ENCODE measurements around the gene MAP2K6.

- TF ChIP-seq CTCF (IDR thresholded peaks at IDR 0.05) (no peak), POLR2A (IDR thresholded peaks at IDR 0.05) (no peak)
These were observed 101.7 kb downstream of the MAP2K6 start for GRCh38 chr17:69516225-69516624.
